BLaER1 treated with 17β-estradiol and CSF1 and Interleukin-3, amounts not matched to agents 10 nM and 100 nM (cell line): ENCODE data around the gene SRGAP3.
"Not testable (repeated sequence)": the region's sequence is repeated elsewhere in the genome, so short reads cannot be mapped to it uniquely, and the experiment has no call there.

ENCODE experiments used
- H3K27ac ChIP-seq, 11 experiments: shearing (Covaris generic); formaldehyde crosslinking; 2 replicates each; pipeline ENCODE4 v1.8.1; 2022
- H3K27me3 ChIP-seq, 11 experiments: shearing (Covaris generic); formaldehyde crosslinking; 2 replicates each; pipeline ENCODE4 v1.8.1; 2022
- H3K36me3 ChIP-seq, 11 experiments: shearing (Covaris generic); formaldehyde crosslinking; 2 replicates each; pipeline ENCODE4 v1.8.1; 2022
- H3K4me1 ChIP-seq, 10 experiments: shearing (Covaris generic); formaldehyde crosslinking; 2 replicates each; pipeline ENCODE4 v1.8.1; 2022
- H3K4me2 ChIP-seq, 11 experiments: shearing (Covaris generic); formaldehyde crosslinking; 2 replicates each; pipeline ENCODE4 v1.8.1; 2022
- H3K4me3 ChIP-seq, 10 experiments: shearing (Covaris generic); formaldehyde crosslinking; 2 replicates each; pipeline ENCODE4 v1.8.1; 2022
- H3K9ac ChIP-seq, 11 experiments: shearing (Covaris generic); formaldehyde crosslinking; 2 replicates each; pipeline ENCODE4 v1.8.1; 2022
- H3K9me3 ChIP-seq, 11 experiments: shearing (Covaris generic); formaldehyde crosslinking; replicated peaks in 1 of 11; 2 replicates each; pipeline ENCODE4 v1.8.1; 2022
- H4K20me1 ChIP-seq, 11 experiments: shearing (Covaris generic); formaldehyde crosslinking; 2 replicates each; pipeline ENCODE4 v1.8.1; 2022
- Cebpa-rat ChIP-seq, 11 experiments: shearing (Covaris generic); IDR thresholded peaks; 2 replicates each; pipeline ENCODE4 v1.8.1; 2022

Gene SRGAP3

GRCh38 chr3:9088441-9089353 lies 160.7 kb downstream of the SRGAP3 start:
- peak overlapping the region in 8 of 11 experiments; percentile 34 to 88 (median 74); a peak in 14 of 22 replicates for H3K27ac ChIP-seq
- no peaks in the 10 kb centered on the region; a peak in 1 of 22 replicates for H4K20me1 ChIP-seq
- H3K27me3 ChIP-seq = no peaks in the 10 kb centered on the region

DNA sequence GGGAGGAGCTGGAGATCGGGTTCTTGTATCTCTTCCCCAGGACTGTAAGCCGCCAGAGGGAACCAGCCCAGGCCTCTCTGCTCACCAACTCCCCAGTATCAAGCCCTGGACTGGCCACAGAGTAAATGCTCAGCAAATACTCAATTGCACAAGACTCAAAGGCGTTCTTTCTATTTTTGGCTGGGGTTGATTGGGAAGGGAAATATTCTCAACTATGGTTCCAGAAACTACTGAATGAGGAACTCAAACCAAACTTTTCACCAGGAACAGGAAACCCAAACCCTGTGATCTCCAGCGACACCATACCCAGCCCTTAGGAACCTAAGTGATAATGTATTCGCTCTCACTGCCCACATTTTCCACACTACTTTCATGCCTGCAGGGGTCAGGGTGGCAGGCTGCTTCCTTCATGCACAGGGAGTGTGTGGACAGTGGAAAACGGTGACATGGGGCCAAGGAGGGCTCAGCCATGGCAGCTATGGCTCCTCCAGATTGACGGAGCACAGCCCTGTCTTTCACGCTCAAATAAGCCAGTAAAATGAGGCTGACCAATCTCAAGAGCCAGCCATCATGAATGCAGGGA lies 161.5 kb downstream of the SRGAP3 start:
- H3K9me3 ChIP-seq = no peaks in the 10 kb centered on the region; a peak in 1 of 22 replicates
- peak overlapping the region in 1 of 10 experiments; percentile 20; a peak in 1 of 20 replicates for H3K4me3 ChIP-seq
- peak overlapping the region in 8 of 11 experiments; percentile 34 to 88 (median 74); a peak in 15 of 22 replicates for H3K27ac ChIP-seq
- peaks cover 12 to 74% (median 23%) of the 10 kb centered on the region in 10 experiments for H3K4me1 ChIP-seq
- H4K20me1 ChIP-seq = no peaks in the 10 kb centered on the region; a peak in 1 of 22 replicates
- no peaks in the 10 kb centered on the region for H3K27me3 ChIP-seq
- no peaks in the 10 kb centered on the region for H3K36me3 ChIP-seq
- peak overlapping the region in 7 of 11 experiments; percentile 12 to 70 (median 49); a peak in 10 of 22 replicates for H3K9ac ChIP-seq
- peak overlapping the region; percentile 39 to 95 (median 72) for H3K4me2 ChIP-seq
- TF ChIP-seq Cebpa-rat (IDR thresholded peaks at IDR 0.05) = peak in 7 of 11 experiments; percentile 28 to 83 (median 69); a peak in 8 of 22 replicates

More at GRCh38 chr3:9088441-9089353, 160.7 kb downstream of the SRGAP3 start:
- TF ChIP-seq Cebpa-rat (IDR thresholded peaks at IDR 0.05) = no peak
- H3K36me3 ChIP-seq = no peaks in the 10 kb centered on the region
- H3K9ac ChIP-seq = peak overlapping the region in 7 of 11 experiments; percentile 10 to 56 (median 38); a peak in 9 of 22 replicates
- peak overlapping the region; percentile 39 to 95 (median 72) for H3K4me2 ChIP-seq
- peaks cover 12 to 78% (median 23%) of the 10 kb centered on the region in 10 experiments for H3K4me1 ChIP-seq
- peak overlapping the region in 1 of 10 experiments; percentile 20; a peak in 1 of 20 replicates for H3K4me3 ChIP-seq
- no peaks in the 10 kb centered on the region; a peak in 1 of 22 replicates for H3K9me3 ChIP-seq

DNA sequence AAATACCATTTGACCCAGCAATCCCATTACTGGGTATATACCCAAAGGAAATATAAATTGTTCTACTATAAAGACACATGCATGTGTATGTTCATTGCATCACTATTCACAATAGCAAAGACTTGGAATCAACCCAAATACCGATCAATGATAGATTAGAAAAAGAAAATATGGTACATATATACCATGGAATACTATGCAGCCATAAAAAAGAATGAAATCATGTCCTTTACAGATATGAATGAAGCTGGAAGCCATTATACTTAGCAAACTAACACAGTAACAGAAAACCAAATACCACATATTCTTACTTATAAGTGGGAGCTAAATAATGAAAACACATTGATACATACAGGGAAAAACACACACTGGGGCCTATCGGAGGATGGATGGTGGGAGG lies 164.0 kb downstream of the SRGAP3 start:
- not testable (repeated sequence) for H3K4me3 ChIP-seq, H3K36me3 ChIP-seq, H3K27ac ChIP-seq, H3K27me3 ChIP-seq, H3K9me3 ChIP-seq, H3K9ac ChIP-seq
- peaks cover 12 to 76% (median 23%) of the 10 kb centered on the region in 10 experiments for H3K4me1 ChIP-seq
- H4K20me1 ChIP-seq = peaks cover 0 to 13% (median 0%) of the 10 kb centered on the region in 11 experiments; a peak in 2 of 22 replicates
- H3K4me2 ChIP-seq = peak overlapping the region in 1 of 11 experiments; percentile 62; a peak in 1 of 22 replicates

DNA sequence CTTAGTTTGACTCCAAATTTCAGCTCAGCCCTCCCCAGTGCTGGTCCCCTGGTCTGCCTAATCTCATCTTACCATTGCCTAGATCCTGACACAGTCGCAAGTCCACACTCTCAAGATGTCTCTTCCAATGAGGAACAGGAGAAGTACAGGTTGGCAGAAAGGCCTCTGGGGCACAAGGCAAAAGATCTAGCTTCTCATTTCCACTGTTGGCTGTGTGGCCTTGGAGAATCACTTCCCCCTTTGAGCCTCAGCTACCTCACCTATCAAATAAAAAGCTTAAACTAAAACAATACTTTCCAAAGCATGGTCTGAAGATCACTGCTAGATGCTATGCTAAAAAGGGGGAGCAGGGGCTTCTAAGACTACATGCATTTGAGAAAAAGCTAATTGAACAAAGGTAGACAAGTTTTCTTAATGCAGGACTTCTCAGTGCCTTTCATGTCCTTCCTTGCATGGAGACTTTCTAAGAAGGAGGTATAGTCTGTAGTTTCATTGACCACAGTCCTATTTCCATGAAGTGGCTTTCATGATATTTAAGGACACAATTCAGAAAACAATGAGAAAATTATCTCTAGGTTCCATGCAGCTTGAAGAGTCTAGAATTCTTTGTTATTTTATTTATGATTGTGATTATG lies 168.1 kb downstream of the SRGAP3 start:
- Histone ChIP-seq H3K9me3 (no peaks in the 10 kb centered on the region; a peak in 1 of 22 replicates), H4K20me1 (peaks cover 0 to 32% (median 0%) of the 10 kb centered on the region in 11 experiments; a peak in 2 of 22 replicates), H3K27me3 (no peaks in the 10 kb centered on the region), H3K9ac (no peak overlapping the region), H3K4me1 (peaks cover 0 to 63% (median 0%) of the 10 kb centered on the region in 10 experiments; a peak in 6 of 20 replicates), H3K4me3 (no peak overlapping the region), H3K4me2 (peak overlapping the region in 3 of 11 experiments; percentile 53 to 79 (median 74); a peak in 6 of 22 replicates), H3K27ac (peak overlapping the region in 2 of 11 experiments; percentile 60 to 67; a peak in 4 of 22 replicates), H3K36me3 (peaks cover 0 to 9% (median 0%) of the 10 kb centered on the region in 11 experiments; a peak in 1 of 22 replicates)
- TF ChIP-seq Cebpa-rat (IDR thresholded peaks at IDR 0.05) = no peak

DNA sequence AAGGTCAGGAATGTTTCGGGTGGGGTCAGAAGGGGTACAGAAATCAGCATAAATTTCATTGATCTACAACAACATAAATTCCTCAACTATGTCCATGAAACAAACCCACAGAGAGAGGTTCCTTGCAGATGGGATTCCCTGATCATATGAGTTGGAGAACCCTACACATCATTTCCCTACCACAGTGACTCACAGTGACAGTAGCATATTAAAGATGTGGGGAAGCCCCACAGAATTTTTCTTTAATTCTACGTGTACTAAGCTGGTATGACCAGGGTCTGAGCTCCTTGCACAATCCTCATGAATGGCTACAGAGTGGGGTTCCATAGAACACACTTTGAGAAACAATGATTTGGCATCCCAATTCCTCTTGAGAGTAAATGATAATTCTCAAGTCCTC lies 169.3 kb downstream of the SRGAP3 start:
- H3K4me3 ChIP-seq = no peak overlapping the region
- H3K36me3 ChIP-seq = peaks cover 0 to 9% (median 0%) of the 10 kb centered on the region in 11 experiments; a peak in 1 of 22 replicates
- H3K27me3 ChIP-seq = no peaks in the 10 kb centered on the region
- 0 out of 22 replicates have a peak, but pooled peaks of 1 of the 11 experiments have one; percentile 11 for TF ChIP-seq Cebpa-rat (IDR thresholded peaks at IDR 0.05)
- peaks cover 0 to 62% (median 0%) of the 10 kb centered on the region in 10 experiments; a peak in 6 of 20 replicates for H3K4me1 ChIP-seq
- H3K4me2 ChIP-seq = peak overlapping the region in 3 of 11 experiments; percentile 53 to 79 (median 74); a peak in 6 of 22 replicates
- H4K20me1 ChIP-seq = peaks cover 0 to 37% (median 0%) of the 10 kb centered on the region in 11 experiments; a peak in 2 of 22 replicates
- H3K9ac ChIP-seq = peak overlapping the region in 3 of 11 experiments; percentile 3 to 30 (median 9); a peak in 1 of 22 replicates
- H3K27ac ChIP-seq = peak overlapping the region in 3 of 11 experiments; percentile 6 to 67 (median 60); a peak in 6 of 22 replicates
- H3K9me3 ChIP-seq = no peaks in the 10 kb centered on the region

DNA sequence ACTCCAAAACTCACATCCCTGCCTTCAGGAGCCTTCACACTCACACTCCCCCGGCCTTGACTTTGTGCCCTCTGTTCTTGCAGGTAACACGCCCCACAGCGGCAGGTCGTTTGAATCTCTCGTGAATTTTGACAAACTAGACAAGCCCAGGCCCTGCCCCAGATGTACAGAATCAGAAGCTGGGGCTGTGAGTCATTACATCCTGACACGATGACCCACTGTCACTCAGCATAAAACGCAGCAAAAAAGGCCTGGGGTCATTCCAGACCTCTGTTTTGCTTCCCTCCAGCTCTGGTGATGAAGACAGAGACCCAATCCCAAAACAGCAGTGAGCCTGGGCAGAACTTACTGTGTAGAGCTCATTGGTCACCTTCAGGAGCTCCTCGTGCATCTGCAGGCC lies 169.8 kb downstream of the SRGAP3 start:
- Histone ChIP-seq H3K27ac (peak overlapping the region in 3 of 11 experiments; percentile 6 to 67 (median 60); a peak in 5 of 22 replicates), H3K4me3 (no peak overlapping the region), H4K20me1 (peaks cover 0 to 42% (median 0%) of the 10 kb centered on the region in 11 experiments; a peak in 2 of 22 replicates), H3K9ac (peak overlapping the region in 3 of 11 experiments; percentile 3 to 30 (median 9); a peak in 2 of 22 replicates), H3K9me3 (no peaks in the 10 kb centered on the region), H3K4me2 (peak overlapping the region in 3 of 11 experiments; percentile 53 to 79 (median 74); a peak in 6 of 22 replicates), H3K27me3 (no peaks in the 10 kb centered on the region), H3K36me3 (peaks cover 0 to 9% (median 0%) of the 10 kb centered on the region in 11 experiments; a peak in 1 of 22 replicates), H3K4me1 (peaks cover 0 to 57% (median 0%) of the 10 kb centered on the region in 10 experiments; a peak in 6 of 20 replicates)
- no peak for TF ChIP-seq Cebpa-rat (IDR thresholded peaks at IDR 0.05)

GRCh38 chr3:9078561-9079240 lies 170.7 kb downstream of the SRGAP3 start:
- peak overlapping the region in 1 of 11 experiments; percentile 67; a peak in 2 of 22 replicates for H3K27ac ChIP-seq
- no peak overlapping the region for H3K9ac ChIP-seq

More at GRCh38 chr3:9078561-9079240, 170.7 kb downstream of the SRGAP3 start:
- H3K36me3 ChIP-seq = peaks cover 0 to 9% (median 0%) of the 10 kb centered on the region in 11 experiments; a peak in 1 of 22 replicates
- no peak for TF ChIP-seq Cebpa-rat (IDR thresholded peaks at IDR 0.05)
- H3K4me3 ChIP-seq = no peak overlapping the region
- H3K27me3 ChIP-seq = no peaks in the 10 kb centered on the region
- no peaks in the 10 kb centered on the region for H3K9me3 ChIP-seq
- H3K4me1 ChIP-seq = peaks cover 0 to 47% (median 0%) of the 10 kb centered on the region in 10 experiments; a peak in 6 of 20 replicates
- peak overlapping the region in 3 of 11 experiments; percentile 53 to 79 (median 74); a peak in 5 of 22 replicates for H3K4me2 ChIP-seq
- peaks cover 0 to 46% (median 0%) of the 10 kb centered on the region in 11 experiments; a peak in 2 of 22 replicates for H4K20me1 ChIP-seq
